Ovary (tissue), 9 donors: ENCODE measurements around the gene CYP4F22. TPM values are rescaled to one million over a fixed set of nuclear protein-coding genes. Genes with fewer than 3 reads are reported as not detected.

Experiments
- DNase-seq, 5 donors: peaks; one replicate each; pipeline ENCODE4 v3.0.0-alpha.2; 2019 to 2020
- H3K27ac ChIP-seq, 2 donors: fragments of 200-600 bp; one replicate each; pipeline versions ENCODE4 v1.5.1 to v1.8.0; 2019 to 2022
- H3K27me3 ChIP-seq: fragments of 200-600 bp; one replicate; pipeline ENCODE4 v1.8.0; 2022
- H3K36me3 ChIP-seq: fragments of 200-600 bp; sonication (generic); one replicate; pipeline ENCODE4 v1.5.1; 2019
- H3K4me1 ChIP-seq: one replicate; pipeline ENCODE4 v1.8.1; 2013; ENCODE audit warnings: mild to moderate bottlenecking, moderate library complexity; ENCODE audit not compliant: insufficient read depth
- H3K4me3 ChIP-seq: fragments of 200-600 bp; sonication (generic); one replicate; pipeline ENCODE4 v1.5.1; 2017
- H3K9me3 ChIP-seq, 2 donors: fragments of 200-600 bp in 1 of 2; sonication (generic) in 1 of 2; one replicate each; pipeline versions ENCODE4 v1.5.1 to v1.8.1; 2013 to 2019; ENCODE audit warnings: mild to moderate bottlenecking in 1 of 2, moderate library complexity in 1 of 2
- CTCF ChIP-seq, 3 donors: fragments of 450-650 bp in 2 of 3; fragments of 200-600 bp in 1 of 3; IDR thresholded peaks; one replicate each; pipeline versions ENCODE4 v1.5.1 to v1.8.0; 2016 to 2022; ENCODE audit warnings: antibody characterized with exemption in 3 of 3, mild to moderate bottlenecking in 1 of 3
- EP300 ChIP-seq: sonication (generic); formaldehyde crosslinking; IDR thresholded peaks from one replicate; pipeline ENCODE4 v1.6.1; 2017; ENCODE audit warnings: antibody characterized with exemption
- POLR2A ChIP-seq: fragments of 450-650 bp; IDR thresholded peaks from one replicate; pipeline ENCODE4 v1.6.1; 2017; ENCODE audit warnings: antibody characterized with exemption, mild to moderate bottlenecking, moderate library complexity
- WGBS, 3 donors: extraction: QIAGEN DNeasy Blood & Tissue Kit in 1 of 3; methylation state at CpG; one replicate each; pipeline versions ENCODE4 v1.1.5 to v1.1.7; 2013 to 2017; 5-methylcytosine and 5-hydroxymethylcytosine counted together
- intact Hi-C, 4 donors: fragments of 100-400 bp; cut with DNase I; formaldehyde crosslinking; loops; one replicate each; pipeline versions ENCODE4 v1.11.0 to v1.15.1; 2022 to 2023
- polyA plus RNA-seq, 2 donors: library from polyadenylated mRNA; stranded (reverse); fragments of 200-250 nt in 1 of 2; fragments of 350-450 nt in 1 of 2; fragmentation: Illumina TruSeq in 1 of 2; extraction: RNeasy Lipid Tissue Mini Kit (QIAGEN cat#74804) in 1 of 2; gene quantifications; one replicate each; pipeline ENCODE4 v1.2.3, GENCODE V29; 2013 to 2014
- total RNA-seq, 7 donors: library from RNA; depleted of rRNA in 2 of 7; stranded (reverse); fragments of >200 nt in 2 of 7; fragmentation: NEBNext Ultra II Directional in 3 of 7; extraction: Animal tissue kit (Norgen Biotek cat#: 25700) in 3 of 7; gene quantifications; one replicate each; pipeline versions ENCODE4 v1.1.0 to v1.2.4, GENCODE V29; 2016 to 2023
- donor health status: DM: no; HTN: no; CAD: no; lungs with moderate emphysema.
- donor health status: DM: no; HTN: no; CAD: no.
- donor health status: Bipolar disorder and iron deficiency.
- donor health status: DM: yes; HTN: yes; CAD: no.
- donor health status: DM: no; HTN: no; CAD: no.
- donor health status: DM: yes; HTN: yes; CAD: no.

Gene CYP4F22
- total and polyA plus RNA-seq, 9 donors = 0.08 to 0.13 (median 0.13) TPM; not detected in 6

GRCh38 chr19:15556634-15557181, 48.4 kb downstream of the CYP4F22 start:
- no peak for DNase-seq
- H3K4me1 ChIP-seq = no peaks in the 10 kb centered on the region
- no peaks in the 10 kb centered on the region for H3K36me3 ChIP-seq
- intact Hi-C loops = loop anchor here (1.0 to 10.0 kb wide), 7 partner anchors 182 to 469 kb away; partner anchors contain the start of gene AKAP8 (in 1 of the 4)
- H3K27me3 ChIP-seq = no peaks in the 10 kb centered on the region
- H3K4me3 ChIP-seq = no peak overlapping the region
- H3K27ac ChIP-seq = no peak overlapping the region
- H3K9me3 ChIP-seq = no peaks in the 10 kb centered on the region
- TF ChIP-seq EP300 (no peak), POLR2A (no peak), CTCF (IDR thresholded peaks at IDR 0.05) (no peak)
- WGBS, 3 donors = 2 to 3% (median 2%) methylated on average over 7 of the region's 7 CpGs

DNA sequence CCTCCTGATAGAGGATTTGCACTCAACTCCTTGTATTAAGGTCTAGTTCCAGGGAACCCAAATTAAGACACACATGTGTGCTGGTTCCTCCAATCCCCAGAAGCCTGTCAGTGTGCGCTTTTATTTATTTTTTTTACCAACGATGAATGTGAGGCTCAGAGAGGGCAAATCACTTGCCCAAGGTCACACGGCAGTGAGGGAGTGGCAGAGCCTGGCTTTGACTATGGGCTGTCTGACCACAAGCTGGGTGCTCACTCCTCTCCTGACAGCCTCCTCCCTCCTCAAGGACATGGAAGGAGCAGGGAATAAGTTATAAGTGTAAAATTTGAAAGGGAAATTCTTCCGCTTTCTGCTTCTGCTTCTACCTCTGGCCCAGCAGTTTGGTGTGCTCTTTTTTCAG, 48.9 kb downstream of the CYP4F22 start:
- no peak for TF ChIP-seq EP300
- no peak for TF ChIP-seq POLR2A
- TF ChIP-seq CTCF (IDR thresholded peaks at IDR 0.05) = no peak
- no peak for DNase-seq
- no peaks in the 10 kb centered on the region for H3K27me3 ChIP-seq
- H3K27ac ChIP-seq = no peak overlapping the region
- WGBS, 3 donors = 52 to 75% (median 64%) methylated on average over 4 of the region's 4 CpGs
- H3K36me3 ChIP-seq = no peaks in the 10 kb centered on the region
- no peaks in the 10 kb centered on the region for H3K4me1 ChIP-seq
- no peaks in the 10 kb centered on the region for H3K9me3 ChIP-seq
- intact Hi-C loops = loop anchor here in 3 of 4 donors (2.0 to 10.0 kb wide), 6 partner anchors 182 to 470 kb away; partner anchors contain the start of gene AKAP8 (in 1 of the 3)
- no peak overlapping the region for H3K4me3 ChIP-seq

DNA sequence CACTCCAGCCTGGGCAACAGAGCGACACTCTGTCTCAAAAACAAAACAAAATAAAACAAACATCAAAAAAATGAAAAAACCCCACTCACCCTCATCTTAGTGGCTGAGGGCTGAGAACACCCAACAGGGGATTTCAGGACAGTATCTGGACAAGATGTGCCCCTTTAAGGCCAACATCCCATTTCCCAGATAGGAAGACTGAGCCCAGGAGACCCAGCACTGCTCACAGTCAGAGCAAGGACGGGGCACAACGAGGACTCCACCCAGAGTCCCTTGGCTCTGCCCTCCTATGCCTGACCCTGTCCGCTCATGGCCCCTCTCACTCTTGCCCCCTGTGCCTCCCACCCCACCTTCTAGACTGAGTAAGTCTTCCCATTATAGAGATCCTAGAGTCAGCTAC, 53.8 kb downstream of the CYP4F22 start:
- 82 to 90% (median 88%) methylated on average over 4 of the region's 4 CpGs for WGBS, 3 donors
- intact Hi-C loops = loop anchor here in 2 of 4 donors (5.0 to 10.0 kb wide), 2 partner anchors 297 to 415 kb away; no protein-coding TSS in a partner anchor
- TF ChIP-seq EP300 (no peak), POLR2A (no peak), CTCF (IDR thresholded peaks at IDR 0.05) (no peak)
- DNase-seq = no peak
- H3K27me3 ChIP-seq = no peaks in the 10 kb centered on the region
- no peaks in the 10 kb centered on the region for H3K36me3 ChIP-seq
- H3K9me3 ChIP-seq = no peaks in the 10 kb centered on the region
- H3K27ac ChIP-seq = no peak overlapping the region
- H3K4me3 ChIP-seq = no peak overlapping the region
- peaks cover 6% of the 10 kb centered on the region for H3K4me1 ChIP-seq

DNA sequence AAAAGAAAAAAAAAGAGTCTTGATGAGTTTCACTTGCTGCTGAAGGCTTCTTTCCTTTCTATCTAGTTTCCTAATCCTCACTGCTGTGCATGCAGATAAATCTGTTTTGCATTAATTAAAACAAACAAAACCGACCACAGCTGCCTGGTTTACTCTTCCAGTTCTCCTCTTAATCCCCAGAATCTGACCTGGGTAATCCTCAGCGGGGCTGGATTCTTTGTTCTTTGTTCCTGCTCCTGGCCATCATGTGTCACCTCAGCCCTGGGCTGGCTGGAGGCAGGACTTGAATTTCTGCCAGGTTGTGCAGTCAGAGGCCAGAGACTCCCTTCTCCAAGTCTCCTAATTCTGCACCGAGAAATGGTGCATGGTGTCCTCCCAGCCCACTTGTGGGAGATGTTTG, 54.5 kb downstream of the CYP4F22 start:
- WGBS, 3 donors = 7 to 10% (median 8%) methylated on average over 3 of the region's 3 CpGs

More for the DNA sequence above, 54.5 kb downstream of the CYP4F22 start:
- Histone ChIP-seq H3K36me3 (no peaks in the 10 kb centered on the region), H3K27me3 (no peaks in the 10 kb centered on the region), H3K27ac (no peak overlapping the region), H3K4me1 (peaks cover 6% of the 10 kb centered on the region), H3K9me3 (no peaks in the 10 kb centered on the region), H3K4me3 (no peak overlapping the region)
- intact Hi-C loops = loop anchor here in 2 of 4 donors (5.0 to 10.0 kb wide), 2 partner anchors 298 to 416 kb away; no protein-coding TSS in a partner anchor
- no peak for DNase-seq
- TF ChIP-seq POLR2A = no peak
- no peak for TF ChIP-seq CTCF (IDR thresholded peaks at IDR 0.05)
- no peak for TF ChIP-seq EP300
